OCI-LY1 (cell line): ENCODE measurements around the gene ING3.

Source experiments
- H2AFZ ChIP-seq: fragments of 200-600 bp; sonication (generic), shearing (Covaris generic); 2 replicates; pipeline ENCODE4 v1.6.0; 2014; ENCODE audit warnings: antibody characterized with exemption, mild to moderate bottlenecking, low read length
- H3F3A ChIP-seq: fragments of 200-600 bp; sonication (generic), shearing (Covaris generic); 2 replicates; pipeline ENCODE4 v1.6.0; 2014; ENCODE audit warnings: mild to moderate bottlenecking, antibody characterized with exemption, low read length, moderate library complexity; ENCODE audit not compliant: insufficient read depth
- H3K27ac ChIP-seq: fragments of 200-600 bp; sonication (generic); 2 replicates; pipeline ENCODE4 v1.5.1; 2014; ENCODE audit warnings: low read length, mixed run types, mild to moderate bottlenecking, low read depth; ENCODE audit not compliant: poor library complexity, severe bottlenecking
- H3K27me3 ChIP-seq: fragments of 200-600 bp; sonication (generic); 2 replicates; pipeline ENCODE4 v1.6.0; 2014; ENCODE audit warnings: antibody characterized with exemption, mild to moderate bottlenecking, low read length, moderate library complexity; ENCODE audit not compliant: insufficient read depth
- H3K36me3 ChIP-seq: fragments of 200-600 bp; sonication (generic); 2 replicates; pipeline ENCODE4 v1.6.1; 2014; ENCODE audit warnings: mild to moderate bottlenecking, antibody characterized with exemption, low read length, moderate library complexity, mixed read lengths; ENCODE audit not compliant: insufficient read depth
- H3K4me1 ChIP-seq: fragments of 200-600 bp; sonication (generic); 2 replicates; pipeline ENCODE4 v1.5.1; 2014; ENCODE audit warnings: mild to moderate bottlenecking, low read length, moderate library complexity; ENCODE audit not compliant: insufficient read depth, severe bottlenecking
- H3K4me2 ChIP-seq: fragments of 200-600 bp; sonication (generic), shearing (Covaris generic); 2 replicates; pipeline ENCODE4 v1.6.1; 2014; ENCODE audit warnings: low read length
- H3K4me3 ChIP-seq: fragments of 200-600 bp; sonication (generic); 2 replicates; pipeline ENCODE4 v1.5.1; 2014; ENCODE audit warnings: low read length, low read depth, mild to moderate bottlenecking, mixed read lengths; ENCODE audit not compliant: poor library complexity, severe bottlenecking
- H3K79me2 ChIP-seq: fragments of 200-600 bp; shearing (Covaris generic); 2 replicates; pipeline ENCODE4 v1.6.1; 2016; ENCODE audit warnings: mixed run types, low read length, mixed read lengths; ENCODE audit not compliant: insufficient read depth
- H3K9ac ChIP-seq: fragments of 200-600 bp; sonication (generic), shearing (Covaris generic); 2 replicates; pipeline ENCODE4 v1.6.1; 2014; ENCODE audit warnings: mild to moderate bottlenecking, low read length, mixed read lengths
- H3K9me2 ChIP-seq: fragments of 200-600 bp; sonication (generic), shearing (Covaris generic); 2 replicates; pipeline ENCODE4 v1.6.1; 2014; ENCODE audit warnings: low read depth, mild to moderate bottlenecking, low read length, mixed read lengths
- H3K9me3 ChIP-seq: fragments of 200-600 bp; shearing (Covaris generic); 2 replicates; pipeline ENCODE4 v1.6.1; 2014; ENCODE audit warnings: low read length, mixed read lengths
- H4K20me1 ChIP-seq: fragments of 200-600 bp; sonication (generic), shearing (Covaris generic); 2 replicates; pipeline ENCODE4 v1.6.0; 2016; ENCODE audit warnings: mild to moderate bottlenecking, low read length; ENCODE audit not compliant: insufficient read depth
- CTCF ChIP-seq: fragments of 200-600 bp; sonication (generic), shearing (Covaris generic); IDR thresholded peaks from 2 replicates; pipeline ENCODE4 v1.5.1; 2017; ENCODE audit warnings: mild to moderate bottlenecking, antibody characterized with exemption, low read length, moderate library complexity, mixed read lengths
- EZH2 ChIP-seq: fragments of 200-600 bp; sonication (generic), shearing (Covaris generic); IDR thresholded peaks from 2 replicates; pipeline ENCODE4 v1.8.0; 2017; ENCODE audit warnings: borderline replicate concordance, mixed run types, mild to moderate bottlenecking, antibody characterized with exemption, low read length, moderate library complexity, mixed read lengths

Gene ING3

GRCh38 chr7:121026577-121027111 lies 76.1 kb downstream of the ING3 start:
- no peak overlapping the region for H3K4me2 ChIP-seq
- TF ChIP-seq CTCF: no peak
- TF ChIP-seq EZH2: no peak

More at GRCh38 chr7:121026577-121027111, 76.1 kb downstream of the ING3 start:
- Histone ChIP-seq H3K27me3 (no peaks in the 10 kb centered on the region), H3K79me2 (no peaks in the 10 kb centered on the region), H3K4me3 (no peak overlapping the region), H3K4me1 (no peaks in the 10 kb centered on the region), H3K9me2 (no peaks in the 10 kb centered on the region), H4K20me1 (no peaks in the 10 kb centered on the region), H3K9ac (no peak overlapping the region), H3K9me3 (no peaks in the 10 kb centered on the region), H3K36me3 (no peaks in the 10 kb centered on the region), H2AFZ (no peak overlapping the region), H3F3A (no peaks in the 10 kb centered on the region), H3K27ac (no peak overlapping the region)
